Gastrocnemius medialis (tissue), 4 donors: Measurements from ENCODE around the gene KRT7.

Experiments
- POLR2A ChIP-seq, 2 donors: fragments of 450-650 bp; IDR thresholded peaks; one replicate each; pipeline ENCODE4 v1.6.1; 2017; ENCODE audit warnings: antibody characterized with exemption in 2 of 2, mild to moderate bottlenecking in 2 of 2, moderate library complexity in 2 of 2
- TF ChIP-seq, protein P1 (sequence below), 5 experiments: fragments of 450-650 bp in 3 of 5; fragments of 200-600 bp in 2 of 5; sonication (generic) in 2 of 5; IDR thresholded peaks in 4 of 5; conservative IDR thresholded peaks in 1 of 5; 1 replicate in 4 of 5; 2 replicates in 1 of 5; pipeline ENCODE4 v1.5.1; 2016 to 2019; ENCODE audit warnings: antibody characterized with exemption in 5 of 5, mild to moderate bottlenecking in 3 of 5, moderate library complexity in 3 of 5

DNA sequence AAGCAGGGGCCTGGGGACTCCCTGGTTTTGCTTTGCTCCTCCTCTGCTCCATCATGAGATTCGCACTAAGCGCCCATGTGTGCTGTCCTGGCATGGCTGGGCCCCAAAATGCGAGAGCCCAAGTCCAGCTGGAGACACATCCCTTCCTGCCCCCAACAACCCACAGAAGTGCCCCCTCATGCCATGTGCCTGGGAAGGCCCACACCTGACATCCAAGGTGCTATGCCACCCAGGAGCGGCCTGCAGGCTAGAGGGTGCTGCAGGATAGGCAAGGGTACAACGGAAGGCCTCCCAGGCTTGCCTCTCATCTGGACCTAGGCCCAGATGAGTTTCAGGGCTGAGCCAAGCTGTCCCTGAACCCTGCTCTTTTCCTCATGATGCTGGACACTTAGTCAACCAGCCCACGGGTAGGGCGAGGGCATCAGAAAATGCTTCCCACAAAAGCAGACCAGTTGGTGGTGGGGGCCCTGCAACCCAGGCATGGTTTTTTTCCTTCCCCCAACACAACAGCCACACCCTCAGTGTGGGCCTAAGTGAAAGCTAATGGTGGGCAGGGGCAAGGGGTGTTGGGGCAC lies 28.0 kb upstream of the KRT7 start:
- TF ChIP-seq, protein P1, sequence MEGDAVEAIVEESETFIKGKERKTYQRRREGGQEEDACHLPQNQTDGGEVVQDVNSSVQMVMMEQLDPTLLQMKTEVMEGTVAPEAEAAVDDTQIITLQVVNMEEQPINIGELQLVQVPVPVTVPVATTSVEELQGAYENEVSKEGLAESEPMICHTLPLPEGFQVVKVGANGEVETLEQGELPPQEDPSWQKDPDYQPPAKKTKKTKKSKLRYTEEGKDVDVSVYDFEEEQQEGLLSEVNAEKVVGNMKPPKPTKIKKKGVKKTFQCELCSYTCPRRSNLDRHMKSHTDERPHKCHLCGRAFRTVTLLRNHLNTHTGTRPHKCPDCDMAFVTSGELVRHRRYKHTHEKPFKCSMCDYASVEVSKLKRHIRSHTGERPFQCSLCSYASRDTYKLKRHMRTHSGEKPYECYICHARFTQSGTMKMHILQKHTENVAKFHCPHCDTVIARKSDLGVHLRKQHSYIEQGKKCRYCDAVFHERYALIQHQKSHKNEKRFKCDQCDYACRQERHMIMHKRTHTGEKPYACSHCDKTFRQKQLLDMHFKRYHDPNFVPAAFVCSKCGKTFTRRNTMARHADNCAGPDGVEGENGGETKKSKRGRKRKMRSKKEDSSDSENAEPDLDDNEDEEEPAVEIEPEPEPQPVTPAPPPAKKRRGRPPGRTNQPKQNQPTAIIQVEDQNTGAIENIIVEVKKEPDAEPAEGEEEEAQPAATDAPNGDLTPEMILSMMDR (IDR thresholded peaks at IDR 0.05 in 4 of 5, conservative IDR thresholded peaks at IDR 0.05 in 1 of 5) = no peak
- no peak for TF ChIP-seq POLR2A (IDR thresholded peaks at IDR 0.05)
